Middle frontal gyrus (tissue), 1 donor: ENCODE measurements around the gene MGMT.

Source experiments
- DNase-seq: peaks from one replicate; pipeline ENCODE4 v3.0.0-alpha.2; 2015; ENCODE audit warnings: low spot score; ENCODE audit errors: extremely low spot score

The MGMT gene

DNA sequence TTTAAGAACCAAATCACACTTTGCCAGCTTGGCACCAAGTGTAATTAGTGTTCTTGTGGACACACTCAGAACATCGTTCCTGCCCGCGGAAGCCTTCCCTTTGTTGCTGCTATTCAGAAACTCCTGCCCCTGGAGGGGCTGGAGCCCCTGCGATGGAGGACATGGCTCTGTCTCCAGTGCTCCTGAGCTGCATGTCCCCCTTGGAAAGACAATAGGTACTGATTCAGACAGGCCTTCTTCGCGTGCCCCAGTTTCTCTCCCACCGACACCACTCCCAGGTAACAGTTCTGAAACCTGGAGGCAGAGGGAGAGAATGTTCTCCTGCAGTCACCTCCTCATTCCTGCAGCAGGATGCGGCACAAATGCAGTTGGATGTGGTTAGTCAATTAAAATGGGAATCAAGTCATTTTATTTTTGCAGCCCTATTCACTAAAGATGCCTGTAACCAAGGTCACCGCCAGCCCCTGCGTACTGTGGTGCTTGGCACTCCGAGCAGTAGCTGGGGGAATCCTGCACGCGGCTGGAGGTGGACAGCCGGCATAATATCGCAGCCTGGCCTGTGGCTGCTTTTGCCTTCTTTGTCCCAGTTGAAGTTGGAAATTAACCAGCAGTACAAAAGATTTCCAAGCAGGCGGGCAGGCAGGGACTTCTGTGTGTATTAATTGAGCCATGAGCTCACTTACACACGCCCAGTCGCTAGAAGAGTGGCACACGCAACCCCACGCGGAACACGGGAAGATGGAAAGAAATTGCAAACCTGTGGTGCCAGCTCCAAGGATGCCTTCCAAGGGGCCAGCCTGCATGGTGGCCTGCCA, 291.4 kb downstream of the MGMT start:
- DNase-seq = no peak

GRCh38 chr10:129759214-129760002, 292.4 kb downstream of the MGMT start:
- no peak for DNase-seq

- DNase-seq = no peak
Observed at GRCh38 chr10:129760003-129760315, 292.9 kb downstream of the MGMT start.

GRCh38 chr10:129760416-129760815, 293.4 kb downstream of the MGMT start:
- DNase-seq = no peak

DNA sequence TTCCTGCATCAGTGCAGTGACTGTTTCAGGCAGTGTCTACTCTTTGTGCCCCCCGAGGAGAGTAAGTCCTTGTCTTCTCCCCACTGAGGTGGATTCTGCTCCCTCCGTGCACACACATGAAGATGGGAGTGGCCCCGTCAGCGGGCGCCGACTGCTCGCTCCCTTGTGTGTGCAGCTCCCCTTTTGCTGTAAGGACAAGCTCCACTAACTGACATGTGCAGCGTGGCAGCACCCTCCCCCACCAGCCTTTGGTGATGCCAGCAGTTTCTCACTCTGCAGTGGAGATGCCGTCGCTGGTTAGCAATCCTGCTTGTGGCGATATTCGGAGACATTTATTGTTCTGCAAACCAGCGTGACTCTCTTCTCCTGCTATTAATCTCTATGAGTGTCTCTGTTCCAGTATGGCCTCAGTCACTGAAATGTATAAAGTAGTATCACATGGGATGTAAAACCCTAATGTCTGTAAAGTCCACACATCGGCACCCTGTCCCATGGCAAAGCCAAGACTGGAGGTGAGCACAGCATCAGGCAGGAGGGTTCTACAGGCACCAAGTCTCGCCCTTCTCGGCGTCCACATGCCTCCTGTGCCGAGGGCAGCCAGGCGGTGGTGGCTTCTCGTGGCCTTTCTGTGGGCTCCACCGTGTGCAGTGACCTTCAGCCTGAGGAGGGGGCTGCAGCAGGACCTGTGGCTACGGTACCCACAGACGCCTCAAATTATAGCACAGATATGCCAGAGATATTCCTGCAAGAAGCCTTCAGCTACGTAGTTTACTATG, 294.3 kb downstream of the MGMT start:
- no peak for DNase-seq

GRCh38 chr10:129761981-129762956, 295.2 kb downstream of the MGMT start:
- DNase-seq = no peak

DNA sequence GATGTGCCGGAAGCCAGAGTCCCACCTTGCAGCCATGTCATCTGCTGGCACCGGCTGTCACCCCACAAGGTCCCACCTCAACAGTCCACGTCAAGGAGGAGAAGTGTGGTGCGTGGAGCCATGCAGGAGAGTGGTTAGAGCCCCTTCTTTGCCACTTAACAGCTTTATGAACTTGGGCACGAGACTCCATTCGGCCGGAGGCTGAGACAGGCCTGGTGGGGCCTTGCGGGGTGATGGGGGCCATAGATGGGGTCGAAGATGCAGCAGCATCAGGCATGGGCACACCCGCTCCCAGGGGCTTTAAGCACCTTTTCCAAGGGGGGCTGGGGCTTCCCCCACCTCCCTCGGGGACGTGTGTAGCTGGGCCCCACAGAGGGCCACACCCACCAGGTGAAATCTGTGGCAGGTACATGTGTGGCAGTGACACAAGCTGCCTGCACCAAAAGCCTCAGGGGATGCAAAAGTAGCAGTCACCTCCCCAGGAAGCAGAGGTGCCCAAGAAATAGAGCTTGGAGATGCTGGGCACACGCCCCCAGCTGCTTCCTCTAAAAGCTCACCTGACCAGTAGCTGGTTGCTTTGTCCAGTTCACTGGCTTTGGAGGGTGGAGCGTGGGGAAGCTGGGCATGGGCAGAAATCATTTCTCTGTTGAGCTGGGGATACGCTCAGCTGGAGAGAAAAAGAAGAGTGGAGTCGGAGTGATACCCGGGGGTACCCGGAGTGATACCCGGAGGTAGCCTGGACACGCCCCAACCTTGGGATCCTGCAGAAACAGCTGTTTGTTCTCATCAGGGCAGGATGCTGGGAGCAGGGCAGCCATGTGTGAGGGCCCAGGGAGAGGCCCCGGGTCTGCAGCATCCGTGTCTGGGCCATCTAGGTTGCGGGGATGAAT, 297.2 kb downstream of the MGMT start:
- no peak for DNase-seq

DNA sequence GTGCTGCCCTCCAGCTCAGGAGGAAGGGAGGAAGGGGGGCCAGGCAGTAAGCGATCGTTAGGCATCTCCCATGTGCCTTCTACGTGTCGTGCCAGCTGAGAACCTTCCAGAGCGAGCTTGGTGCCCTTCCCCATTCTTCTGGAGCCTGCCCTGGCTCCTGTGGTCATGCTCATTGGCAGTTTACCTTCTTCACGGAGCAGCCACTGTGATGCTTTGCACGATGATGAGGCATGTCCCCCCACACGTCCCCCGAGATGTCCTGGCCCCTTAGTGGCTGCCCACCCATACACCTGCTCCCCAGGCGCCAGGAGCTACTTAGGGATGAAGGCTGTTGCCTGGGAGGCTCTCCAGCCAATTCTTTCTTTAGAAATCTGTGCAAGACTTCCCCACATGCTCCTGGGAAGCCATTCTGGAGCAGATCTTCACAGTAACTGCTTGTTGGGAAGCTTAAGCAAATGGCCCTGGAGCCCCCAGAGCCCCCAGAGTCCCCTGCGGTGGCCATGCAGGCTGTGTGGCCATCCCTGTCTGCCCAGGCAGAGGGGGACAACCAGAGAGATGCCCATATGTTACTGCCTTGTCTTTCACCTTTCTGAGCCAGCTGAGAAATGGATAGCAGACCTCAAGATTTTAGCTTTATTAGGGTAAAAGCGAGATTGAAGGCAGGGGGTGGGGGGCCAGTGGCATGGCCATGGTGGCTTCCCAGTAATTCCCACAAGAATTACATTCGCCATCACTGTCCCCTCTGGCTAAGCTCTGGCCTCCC, 298.0 kb downstream of the MGMT start:
- no peak for DNase-seq

DNA sequence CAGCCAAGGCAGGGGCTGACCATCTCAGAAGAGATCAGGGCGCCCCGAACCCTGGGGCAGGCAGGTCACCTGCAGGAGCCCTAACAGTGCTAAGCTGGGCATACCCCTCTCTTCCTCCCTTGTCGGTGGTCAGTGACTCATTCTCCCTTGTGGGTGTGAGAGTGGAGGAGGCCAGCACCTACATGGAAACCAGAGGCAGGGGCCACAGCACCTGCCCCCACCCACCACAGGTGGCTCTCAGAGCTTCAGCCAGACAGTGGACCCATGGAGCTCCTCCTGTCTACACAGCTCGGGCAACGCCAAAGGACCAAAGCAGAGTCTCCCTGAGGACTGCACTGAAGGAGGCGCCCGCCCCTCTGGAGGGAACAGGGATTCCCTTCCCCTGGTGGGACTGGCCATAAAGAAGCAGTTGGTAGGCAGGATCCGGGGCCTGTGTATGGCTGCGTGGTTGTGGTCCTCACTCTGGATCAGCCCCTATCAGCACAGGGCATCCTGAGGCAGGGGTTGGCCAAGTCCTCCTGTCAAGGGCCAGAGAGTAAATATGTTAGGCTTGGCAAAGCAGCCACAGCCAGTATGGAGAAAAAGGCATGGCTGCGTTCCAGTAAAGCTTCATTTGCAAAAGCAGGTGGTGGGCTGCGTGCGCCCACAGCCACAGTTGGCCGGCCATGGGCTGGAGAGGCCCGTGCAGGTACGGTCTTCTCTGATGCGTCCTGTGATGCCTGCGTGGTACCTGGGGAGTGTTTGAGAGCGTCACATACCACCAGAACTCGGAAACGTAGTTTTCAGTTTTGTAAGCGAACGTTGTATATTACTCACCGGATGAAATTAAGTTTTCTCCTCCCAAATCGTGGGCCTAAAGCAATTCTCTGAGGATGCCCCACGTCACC, 298.9 kb downstream of the MGMT start:
- DNase-seq = no peak

- DNase-seq = no peak
Observed at GRCh38 chr10:129766611-129767550, 299.8 kb downstream of the MGMT start.

- no peak for DNase-seq
Observed at GRCh38 chr10:129767751-129768150, 300.7 kb downstream of the MGMT start.

GRCh38 chr10:129768437-129769355, 301.7 kb downstream of the MGMT start:
- DNase-seq = no peak

- no peak for DNase-seq
Observed at GRCh38 chr10:129769381-129770116, 302.5 kb downstream of the MGMT start.

DNA sequence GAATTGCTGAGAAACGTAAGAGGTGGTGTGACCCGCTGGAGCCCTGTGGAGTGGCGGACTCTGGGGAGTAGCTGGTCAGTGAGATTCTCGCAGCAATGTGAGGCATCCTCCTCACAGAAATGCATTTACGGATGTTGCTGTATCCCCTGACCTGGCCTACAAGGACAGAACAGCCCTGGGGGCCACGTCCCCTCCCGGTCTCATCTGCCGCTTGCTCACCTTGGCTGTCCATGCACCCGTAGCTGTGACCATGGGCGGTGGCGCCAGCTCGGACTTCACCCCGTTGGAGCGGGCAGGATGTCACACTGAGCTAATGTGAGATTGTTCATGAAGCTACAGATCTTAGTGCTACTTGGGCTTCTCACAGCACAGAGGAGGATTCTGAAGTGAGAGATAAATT, 303.2 kb downstream of the MGMT start:
- DNase-seq = no peak

- no peak for DNase-seq
Observed at GRCh38 chr10:129771024-129771423, 304.0 kb downstream of the MGMT start.
